Sigmoid colon (tissue), 4 donors: Measurements from ENCODE around the gene NAB2.

Experiments used
- CTCF ChIP-seq, 4 experiments: fragments of 450-650 bp in 3 of 4; fragments of 200-600 bp in 1 of 4; IDR thresholded peaks; one replicate each; pipeline ENCODE4 v1.5.1; 2016 to 2019; ENCODE audit warnings: antibody characterized with exemption in 4 of 4, mild to moderate bottlenecking in 3 of 4, moderate library complexity in 2 of 4
- POLR2A ChIP-seq, 2 donors: fragments of 450-650 bp; IDR thresholded peaks; one replicate each; pipeline ENCODE4 v1.6.1; 2016; ENCODE audit warnings: antibody characterized with exemption in 2 of 2, mild to moderate bottlenecking in 2 of 2, moderate library complexity in 2 of 2
- POLR2AphosphoS5 ChIP-seq, 4 donors: sonication (generic); formaldehyde crosslinking; IDR thresholded peaks; one replicate each; pipeline ENCODE4 v1.6.1; 2017; ENCODE audit warnings: antibody characterized with exemption in 4 of 4

- TF ChIP-seq POLR2AphosphoS5 (IDR thresholded peaks at IDR 0.05) (peak; percentile 29 to 71 (median 63)), POLR2A (IDR thresholded peaks at IDR 0.05) (peak; percentile 11 to 24), CTCF (IDR thresholded peaks at IDR 0.05) (peak in 3 of 4 experiments; percentile 27 to 44 (median 32))
These were observed 4.7 kb downstream of the NAB2 start for GRCh38 chr12:57093415-57094207.
